GM12878 (cell line): ENCODE results near the gene YARS2. TPM values are rescaled to one million over a fixed set of nuclear protein-coding genes. Genes with fewer than 3 reads are reported as not detected.

Source experiments
- ATAC-seq: fragments of 200-7000 bp; cut with Tn5 transposase; 3 replicates; pipeline ENCODE4 v1.9.1; 2020; ENCODE audit warnings: mild to moderate bottlenecking, moderate library complexity
- BruUV-seq: library from RNA; stranded (reverse); fragments of 400-500 nt; replicated peaks from 2 replicates; lab custom pipeline; 2021; lab: Mats Ljungman, UMichigan
- CTCF ChIA-PET: fragments of 300-600 bp; sonication (Branson Sonifier 250); formaldehyde crosslinking; extraction: SDS; loops from one replicate; lab custom pipeline; 2021; ENCODE audit warnings: inconsistent platforms; lab: Yijun Ruan, JAX
- POLR2A ChIA-PET: fragments of 350-600 bp; formaldehyde crosslinking; extraction: SDS; loops from one replicate; lab custom pipeline; 2021; ENCODE audit warnings: inconsistent platforms; lab: Charles Lee
- RAD21 ChIA-PET: fragments of 300-600 bp; sonication (Branson Sonifier 250); formaldehyde crosslinking; loops from one replicate; lab custom pipeline; 2023; ENCODE audit warnings: antibody characterized with exemption; ENCODE audit not compliant: unreplicated experiment; lab: Charles Lee
- SMC1A ChIA-PET: fragments of 300-600 bp; sonication (Branson Sonifier 250); formaldehyde crosslinking; loops from one replicate; lab custom pipeline; 2023; ENCODE audit not compliant: unreplicated experiment, uncharacterized antibody; lab: Charles Lee
- DNase-seq: peaks from one replicate; pipeline ENCODE4 v3.0.0-alpha.2; 2011; ENCODE audit warnings: low read depth, low spot score
- FAIRE-seq: peaks from 3 replicates; lab custom pipeline; 2011; peaks lifted over from hg19 to GRCh38; lab: Jason Lieb, UNC
- H2AFZ ChIP-seq: 2 replicates; pipeline ENCODE4 v1.6.0; 2011; ENCODE audit warnings: low read depth, low read length, control low read depth; ENCODE audit not compliant: control insufficient read depth
- H3K27ac ChIP-seq: 2 replicates; pipeline ENCODE4 v1.5.1; 2011; ENCODE audit warnings: control low read depth; ENCODE audit not compliant: control insufficient read depth, insufficient read depth
- H3K27me3 ChIP-seq, 2 experiments: replicated peaks in 1 of 2; 2 replicates each; pipeline versions ENCODE4 v1.6.0 to v1.6.1; 2011; ENCODE audit warnings: low read length in 1 of 2; ENCODE audit not compliant: control insufficient read depth in 2 of 2, insufficient read depth in 2 of 2
- H3K36me3 ChIP-seq, 2 experiments: 2 replicates each; pipeline ENCODE4 v1.5.1; 2011; ENCODE audit warnings: low read length in 1 of 2; ENCODE audit not compliant: control insufficient read depth in 2 of 2, insufficient read depth in 2 of 2
- H3K4me1 ChIP-seq: 2 replicates; pipeline ENCODE4 v1.6.1; 2011; ENCODE audit warnings: mild to moderate bottlenecking, low read length, moderate library complexity, mixed read lengths; ENCODE audit not compliant: control insufficient read depth, insufficient read depth
- H3K4me2 ChIP-seq: 2 replicates; pipeline ENCODE4 v1.6.0; 2011; ENCODE audit warnings: control low read depth; ENCODE audit not compliant: control insufficient read depth, insufficient read depth
- H3K4me3 ChIP-seq: fragments of 200-600 bp; sonication (generic); 2 replicates; pipeline ENCODE4 v1.5.1; 2016
- H3K79me2 ChIP-seq: 2 replicates; pipeline ENCODE4 v1.6.0; 2011; ENCODE audit warnings: low read length; ENCODE audit not compliant: control insufficient read depth, insufficient read depth
- H3K9ac ChIP-seq: 2 replicates; pipeline ENCODE4 v1.8.0; 2011; ENCODE audit warnings: low read length, control low read depth, mixed read lengths; ENCODE audit not compliant: control insufficient read depth, insufficient read depth
- H3K9me3 ChIP-seq: replicated peaks from 3 replicates; pipeline ENCODE4 v1.5.1; 2011; ENCODE audit warnings: mild to moderate bottlenecking, low read length; ENCODE audit not compliant: control insufficient read depth, insufficient read depth
- H4K20me1 ChIP-seq: 2 replicates; pipeline ENCODE4 v1.6.0; 2011; ENCODE audit not compliant: control insufficient read depth, insufficient read depth
- FOS ChIP-seq: IDR thresholded peaks from 3 replicates; pipeline ENCODE4 v1.6.1; 2011; ENCODE audit warnings: borderline replicate concordance; ENCODE audit not compliant: insufficient read length; ENCODE audit errors: extremely low read depth
- KDM1A ChIP-seq: fragments of 200-600 bp; sonication (generic); IDR thresholded peaks from 2 replicates; pipeline ENCODE4 v1.6.1; 2016; ENCODE audit warnings: borderline replicate concordance
- MYC ChIP-seq: IDR thresholded peaks from 2 replicates; pipeline ENCODE4 v1.6.1; 2011; ENCODE audit warnings: mild to moderate bottlenecking, low read length, moderate library complexity, inconsistent platforms; ENCODE audit not compliant: insufficient read depth, insufficient replicate concordance, insufficient read length, severe bottlenecking
- RB1 ChIP-seq: fragments of 450-650 bp; formaldehyde crosslinking; IDR thresholded peaks from 2 replicates; pipeline ENCODE4 v1.6.1; 2017; ENCODE audit warnings: mild to moderate bottlenecking, borderline replicate concordance
- RCOR1 ChIP-seq: conservative IDR thresholded peaks from 2 replicates; pipeline ENCODE4 v1.6.1; 2012; ENCODE audit warnings: low read depth, low read length, improper control_type of control experiment
- SP1 ChIP-seq: IDR thresholded peaks from one replicate; pipeline ENCODE4 v1.6.1; 2011; ENCODE audit warnings: low read depth, low read length
- ZNF217 ChIP-seq: fragments of 450-650 bp; IDR thresholded peaks from 2 replicates; pipeline ENCODE4 v1.6.1; 2017; ENCODE audit warnings: antibody characterized with exemption, mild to moderate bottlenecking
- ZNF622 ChIP-seq: fragments of 450-650 bp; IDR thresholded peaks from 2 replicates; pipeline ENCODE4 v1.6.1; 2017; ENCODE audit warnings: mild to moderate bottlenecking, inconsistent platforms
- WGBS: methylation state at CpG from one replicate; pipeline ENCODE4 v1.1.6; 2016; ENCODE audit warnings: low lambda C conversion rate; ENCODE audit not compliant: insufficient replicate concordance, insufficient coverage; ENCODE audit errors: missing lambda C conversion rate; 5-methylcytosine and 5-hydroxymethylcytosine counted together
- in situ Hi-C: fragments of 300-500 bp; cut with MboI; formaldehyde crosslinking; loops from 9 replicates; pipeline ENCODE4 v1.14.3; 2018; ENCODE audit warnings: mixed read lengths
- intact Hi-C: fragments of 100-400 bp; cut with micrococcal nuclease; formaldehyde crosslinking; loops from one replicate; pipeline ENCODE4 v1.14.2; 2022; ENCODE audit not compliant: unreplicated experiment
- polyA plus RNA-seq, 11 experiments: library from polyadenylated mRNA; depleted of rRNA in 4 of 11; unstranded in 6 of 11; stranded (reverse) in 5 of 11; fragments of >200 nt; fragmentation: Nextera tagmentation in 4 of 11; fragmentation: Illumina TruSeq in 1 of 11; extraction: Ambion mirVana in 4 of 11; extraction: Trizol in 1 of 11; gene quantifications; 1 replicate in 1 of 11; 2 replicates in 10 of 11; pipeline versions ENCODE4 v1.2.1 to v1.2.3, GENCODE V29; 2011 to 2016; ENCODE audit warnings: inconsistent platforms in 2 of 11, missing spikeins in 2 of 11, low read depth in 1 of 11
- total RNA-seq, 4 experiments: library from RNA; depleted of rRNA in 3 of 4; stranded (reverse); fragments of >200 nt in 3 of 4; fragmentation: Illumina TruSeq in 1 of 4; extraction: Trizol in 1 of 4; gene quantifications; 2 replicates each; pipeline versions ENCODE4 v1.2.1 to v1.2.3, GENCODE V29; 2013 to 2021
- TF ChIP-seq, protein P1 (sequence below): fragments of 450-650 bp; IDR thresholded peaks from 2 replicates; pipeline ENCODE4 v1.6.1; 2017; ENCODE audit warnings: mild to moderate bottlenecking, moderate library complexity

YARS2 gene
- total and polyA plus RNA-seq, 10 of the 15 experiments (the other 5 are each of a cell fraction or from before 2014, with no cell fraction given): 13.4 to 46.7 (median 29.6) TPM

DNA sequence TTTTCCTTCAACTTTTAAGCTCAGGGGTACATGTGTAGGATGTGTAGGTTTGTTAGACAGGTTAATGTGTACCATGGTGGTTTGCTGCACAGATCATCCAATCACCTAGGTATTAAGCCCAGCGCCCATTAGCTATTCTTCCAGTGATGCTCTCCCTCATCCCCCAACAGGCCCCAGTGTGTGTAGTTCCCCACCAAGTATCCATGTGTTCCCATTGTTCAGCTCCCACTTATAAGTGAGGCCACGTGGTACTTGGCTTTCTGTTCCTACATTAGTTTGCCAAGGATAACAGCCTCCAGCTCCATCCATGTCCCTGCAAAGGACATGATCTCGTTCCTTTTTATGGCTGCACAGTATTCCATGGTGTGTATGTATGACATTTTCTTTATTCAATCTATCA is 48.6 kb upstream of the YARS2 start (continued):
- TF ChIP-seq, protein P1, sequence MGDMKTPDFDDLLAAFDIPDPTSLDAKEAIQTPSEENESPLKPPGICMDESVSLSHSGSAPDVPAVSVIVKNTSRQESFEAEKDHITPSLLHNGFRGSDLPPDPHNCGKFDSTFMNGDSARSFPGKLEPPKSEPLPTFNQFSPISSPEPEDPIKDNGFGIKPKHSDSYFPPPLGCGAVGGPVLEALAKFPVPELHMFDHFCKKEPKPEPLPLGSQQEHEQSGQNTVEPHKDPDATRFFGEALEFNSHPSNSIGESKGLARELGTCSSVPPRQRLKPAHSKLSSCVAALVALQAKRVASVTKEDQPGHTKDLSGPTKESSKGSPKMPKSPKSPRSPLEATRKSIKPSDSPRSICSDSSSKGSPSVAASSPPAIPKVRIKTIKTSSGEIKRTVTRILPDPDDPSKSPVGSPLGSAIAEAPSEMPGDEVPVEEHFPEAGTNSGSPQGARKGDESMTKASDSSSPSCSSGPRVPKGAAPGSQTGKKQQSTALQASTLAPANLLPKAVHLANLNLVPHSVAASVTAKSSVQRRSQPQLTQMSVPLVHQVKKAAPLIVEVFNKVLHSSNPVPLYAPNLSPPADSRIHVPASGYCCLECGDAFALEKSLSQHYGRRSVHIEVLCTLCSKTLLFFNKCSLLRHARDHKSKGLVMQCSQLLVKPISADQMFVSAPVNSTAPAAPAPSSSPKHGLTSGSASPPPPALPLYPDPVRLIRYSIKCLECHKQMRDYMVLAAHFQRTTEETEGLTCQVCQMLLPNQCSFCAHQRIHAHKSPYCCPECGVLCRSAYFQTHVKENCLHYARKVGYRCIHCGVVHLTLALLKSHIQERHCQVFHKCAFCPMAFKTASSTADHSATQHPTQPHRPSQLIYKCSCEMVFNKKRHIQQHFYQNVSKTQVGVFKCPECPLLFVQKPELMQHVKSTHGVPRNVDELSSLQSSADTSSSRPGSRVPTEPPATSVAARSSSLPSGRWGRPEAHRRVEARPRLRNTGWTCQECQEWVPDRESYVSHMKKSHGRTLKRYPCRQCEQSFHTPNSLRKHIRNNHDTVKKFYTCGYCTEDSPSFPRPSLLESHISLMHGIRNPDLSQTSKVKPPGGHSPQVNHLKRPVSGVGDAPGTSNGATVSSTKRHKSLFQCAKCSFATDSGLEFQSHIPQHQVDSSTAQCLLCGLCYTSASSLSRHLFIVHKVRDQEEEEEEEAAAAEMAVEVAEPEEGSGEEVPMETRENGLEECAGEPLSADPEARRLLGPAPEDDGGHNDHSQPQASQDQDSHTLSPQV: no peak
- TF ChIP-seq KDM1A (no peak), ZNF622 (no peak)

DNA sequence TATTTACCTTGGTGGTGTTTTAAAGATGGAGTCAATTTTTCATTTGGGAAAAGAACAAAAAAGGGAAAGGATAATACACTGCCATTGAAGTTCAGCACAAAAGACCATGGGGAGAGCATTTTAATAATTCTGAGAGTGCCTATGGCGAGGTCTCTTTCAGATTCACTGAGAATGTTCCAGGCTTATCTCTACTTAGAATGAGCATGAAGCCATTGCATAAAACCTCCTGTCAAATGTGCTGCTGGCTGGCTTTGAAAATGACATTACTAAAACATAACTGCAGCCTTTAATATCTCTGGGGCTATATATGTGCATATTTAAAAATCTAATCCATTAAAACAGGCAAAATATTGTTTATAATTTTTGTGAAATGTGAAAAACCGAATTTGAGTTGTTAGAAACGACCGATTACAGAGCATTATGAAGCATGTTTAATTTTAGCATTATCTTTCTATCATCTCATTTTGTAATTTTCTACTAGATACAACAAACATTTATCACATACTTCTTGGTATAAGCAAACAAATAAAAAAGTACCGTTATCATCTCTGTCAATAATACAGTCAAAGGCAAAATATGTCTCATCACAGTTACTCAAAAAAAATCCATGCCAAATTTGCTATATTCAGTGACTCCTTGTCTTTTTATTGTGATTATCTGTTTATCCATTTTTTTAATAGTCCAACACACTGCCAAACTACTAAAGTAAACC is 45.7 kb upstream of the YARS2 start:
- Histone ChIP-seq H3K27ac (no peak overlapping the region), H4K20me1 (no peaks in the 10 kb centered on the region), H3K27me3 (no peaks in the 10 kb centered on the region), H3K36me3 (no peaks in the 10 kb centered on the region), H3K9me3 (no peaks in the 10 kb centered on the region), H3K79me2 (no peaks in the 10 kb centered on the region), H3K4me2 (no peak overlapping the region), H3K4me3 (no peak overlapping the region), H2AFZ (no peak overlapping the region), H3K4me1 (no peaks in the 10 kb centered on the region), H3K9ac (no peak overlapping the region)
- TF ChIP-seq RCOR1: no peak
- TF ChIP-seq ZNF217: no peak
- no peak for TF ChIP-seq SP1
- no peak for TF ChIP-seq FOS
- no peak for TF ChIP-seq RB1
- TF ChIP-seq MYC: no peak
- DNase-seq: no peak
- no peak for FAIRE-seq
- WGBS: 15% methylated on average over 5 of the region's 5 CpGs
- ChIA-PET POLR2A (no interaction called here), CTCF (no interaction called here), RAD21 (no interaction called here), SMC1A (no interaction called here)
- ATAC-seq: no peak
- in situ Hi-C loops: no loop called here
- intact Hi-C loops: no loop called here
- BruUV-seq: no TSS peak
